Measurements from ENCODE around the gene ZNF454.

Gene ZNF454

DNA sequence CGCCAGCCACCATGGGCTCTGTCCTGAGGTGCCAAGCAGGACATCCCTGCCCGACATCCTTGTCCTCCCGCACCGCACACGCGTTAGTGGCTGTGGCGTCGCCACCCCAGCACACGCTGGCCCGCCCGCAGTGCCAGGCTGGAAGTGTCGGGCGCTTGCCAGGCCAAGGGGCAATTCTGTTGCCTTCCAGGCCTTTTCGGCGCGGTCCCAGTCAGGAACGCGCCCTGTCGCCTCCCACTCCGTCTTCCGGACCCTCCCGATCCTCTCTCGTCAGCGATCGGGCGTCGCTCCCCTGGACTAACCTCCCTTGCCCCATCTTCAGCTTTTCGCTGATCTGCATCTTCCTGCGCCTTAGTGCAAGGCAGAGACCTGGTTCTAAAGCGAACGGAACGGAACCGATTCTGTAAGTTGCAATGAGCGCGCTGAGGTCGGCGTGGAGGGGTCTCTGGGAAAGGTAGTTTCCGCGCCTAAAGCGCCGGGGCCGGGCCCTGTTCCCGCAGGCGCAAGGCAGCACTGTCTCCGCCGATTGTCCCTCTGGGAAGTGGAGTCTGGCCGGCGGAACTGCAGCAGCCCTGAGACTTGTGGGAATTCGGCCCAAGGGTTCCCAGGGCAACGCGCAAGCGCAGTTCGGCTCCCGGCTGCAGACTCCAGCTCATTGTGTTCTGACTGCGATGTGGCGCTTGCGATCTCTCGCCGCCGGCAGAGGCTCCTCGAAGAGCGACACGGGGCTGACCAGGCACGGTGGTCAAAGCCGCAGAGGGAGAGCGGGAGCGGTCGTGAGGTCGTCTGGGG is at the start of gene ZNF454:
Gene ZNF454 (plus strand): TSS at position 630 of the 792 bp plus-strand sequence. CDS start 1,594 bp downstream, outside the sequence.
- no peak for DNase-seq (ENCODE audit: low read depth)

DNA sequence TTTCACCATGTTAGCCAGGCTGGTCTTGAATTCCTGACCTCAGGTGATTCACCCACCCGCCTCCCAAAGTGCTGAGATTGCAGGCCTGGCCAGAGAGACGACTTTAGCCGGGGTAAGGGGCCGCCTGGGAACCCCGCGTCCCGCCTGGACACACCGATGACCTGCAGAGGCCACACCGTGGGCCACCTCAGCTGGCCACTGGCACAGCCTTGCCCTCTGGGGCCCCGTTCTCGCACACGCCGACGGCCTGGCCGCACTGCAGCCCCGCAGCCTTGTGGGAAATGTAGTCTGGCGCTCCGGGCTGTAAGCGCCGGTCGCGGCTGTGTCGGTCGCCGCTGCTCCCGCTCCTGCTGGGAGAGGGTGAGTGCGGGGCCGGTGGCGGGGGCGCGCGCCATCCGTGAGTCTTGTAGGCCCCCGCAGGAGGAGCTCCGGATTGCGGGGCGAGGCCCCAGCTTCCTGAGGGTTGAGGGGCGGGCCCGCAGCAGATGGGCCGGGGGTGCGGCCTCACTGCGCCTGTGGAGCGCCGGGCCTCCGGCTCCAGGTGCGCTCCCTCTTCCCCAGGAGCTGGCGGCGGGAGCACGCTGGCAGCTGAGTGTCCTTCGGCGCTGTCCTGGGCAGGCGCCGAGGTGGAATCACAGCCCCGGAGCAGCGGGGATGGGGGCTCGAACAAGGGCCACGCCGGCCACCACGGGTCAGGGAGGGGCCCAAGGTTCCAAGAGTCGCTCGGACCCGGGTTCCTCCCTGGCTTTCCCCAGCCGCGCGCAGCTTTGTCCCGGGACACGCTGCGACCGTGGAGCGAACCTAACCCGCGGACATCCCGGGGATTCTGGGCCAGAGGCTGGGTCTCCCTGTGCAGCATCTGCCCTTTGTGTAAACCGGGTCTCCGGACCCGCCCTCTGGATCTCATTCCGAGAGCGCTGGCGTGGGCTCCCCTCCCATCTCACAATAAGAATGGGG is 45.1 kb upstream of the ZNF454 start, which contains the start of gene ZFP2:
Gene ZFP2 (plus strand): TSS at position 299 of the 957 bp plus-strand sequence. CDS start 35,401 bp downstream, outside the sequence.
- peak; percentile 15 for DNase-seq (ENCODE audit: low read depth)

DNA sequence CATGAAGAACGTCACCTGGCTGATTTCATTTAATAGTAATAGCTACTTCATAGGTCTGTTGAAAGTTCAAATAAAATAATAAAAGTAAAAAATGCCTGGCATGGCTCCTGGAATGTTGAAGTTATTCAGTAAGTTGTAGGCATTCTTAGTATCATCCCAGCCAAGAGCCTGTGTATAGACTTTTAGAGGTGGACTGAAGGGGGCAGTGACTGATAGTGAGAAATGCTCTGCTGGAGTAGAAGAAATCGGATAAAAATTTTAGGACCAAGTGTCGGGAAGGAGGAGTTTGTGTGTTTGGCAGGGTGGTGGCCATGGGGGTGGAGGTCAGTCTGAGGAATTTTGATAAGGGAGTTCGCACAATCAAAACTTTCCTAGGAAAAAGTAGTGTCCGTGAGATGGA is 41.7 kb upstream of the ZNF454 start:
- DNase-seq (ENCODE audit: low read depth) = no peak

DNA sequence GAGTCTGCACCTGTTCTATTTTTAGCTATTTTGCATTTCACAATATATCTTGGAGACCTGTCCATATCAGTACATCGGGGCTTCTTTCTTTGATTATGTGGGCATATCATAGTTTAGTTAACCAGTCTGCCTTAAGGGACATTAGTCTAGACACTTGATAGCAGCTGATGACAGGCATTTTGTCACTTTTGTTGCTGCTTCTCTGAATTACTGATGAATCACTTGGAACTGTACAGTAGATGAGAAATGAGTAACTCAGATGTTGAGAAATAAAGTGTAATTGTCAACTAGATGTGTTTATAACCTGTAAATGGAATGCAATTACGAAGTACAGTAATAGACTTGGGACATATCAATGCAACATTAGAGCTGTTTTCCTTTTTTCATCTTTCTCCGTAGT is 38.1 kb upstream of the ZNF454 start:
- no peak for DNase-seq (ENCODE audit: low read depth)

DNA sequence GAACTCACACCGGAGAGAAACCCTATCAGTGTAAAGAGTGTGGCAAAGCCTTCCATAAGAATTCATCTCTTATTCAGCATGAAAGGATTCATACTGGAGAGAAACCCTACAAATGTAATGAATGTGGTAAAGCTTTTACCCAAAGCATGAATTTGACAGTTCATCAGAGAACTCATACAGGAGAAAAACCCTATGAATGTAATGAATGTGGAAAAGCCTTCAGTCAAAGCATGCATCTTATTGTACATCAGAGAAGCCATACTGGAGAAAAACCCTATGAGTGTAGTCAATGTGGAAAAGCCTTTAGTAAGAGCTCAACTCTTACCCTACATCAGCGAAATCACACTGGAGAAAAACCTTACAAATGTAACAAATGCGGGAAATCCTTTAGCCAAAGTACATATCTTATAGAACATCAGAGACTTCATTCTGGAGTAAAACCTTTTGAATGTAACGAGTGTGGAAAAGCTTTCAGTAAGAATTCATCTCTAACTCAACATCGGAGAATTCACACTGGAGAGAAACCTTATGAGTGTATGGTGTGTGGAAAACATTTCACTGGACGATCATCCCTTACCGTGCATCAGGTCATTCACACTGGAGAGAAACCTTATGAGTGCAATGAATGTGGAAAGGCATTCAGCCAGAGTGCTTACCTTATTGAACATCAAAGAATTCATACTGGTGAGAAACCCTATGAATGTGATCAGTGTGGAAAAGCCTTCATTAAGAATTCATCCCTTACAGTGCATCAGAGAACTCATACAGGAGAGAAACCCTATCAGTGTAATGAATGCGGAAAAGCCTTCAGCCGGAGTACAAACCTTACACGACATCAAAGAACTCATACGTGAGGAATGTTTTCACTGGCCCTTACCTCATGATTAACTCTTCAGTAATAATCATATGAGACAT is 8.9 kb upstream of the ZNF454 start:
- DNase-seq (ENCODE audit: low read depth) = no peak

DNA sequence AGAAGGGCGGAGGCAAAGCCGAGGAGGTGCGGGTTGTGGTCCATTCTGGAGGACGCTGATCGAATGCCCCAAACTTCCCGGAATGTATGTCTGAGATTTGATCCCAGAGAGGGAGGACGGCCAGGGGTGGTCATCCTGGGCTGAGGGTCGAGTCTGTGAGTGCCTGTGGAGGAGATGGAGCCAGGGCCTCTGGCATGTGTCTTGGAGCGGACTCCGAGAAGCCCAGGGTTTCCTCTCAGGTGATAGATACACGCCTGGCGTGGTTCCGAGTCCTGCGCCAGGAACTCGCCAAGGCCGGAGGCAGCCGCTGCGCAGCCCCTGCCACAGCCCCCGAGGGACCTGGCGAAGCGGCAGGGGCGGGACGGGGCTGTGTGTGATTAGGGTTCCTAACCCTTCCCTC is 363 bp downstream of the ZNF454 start:
- DNase-seq (ENCODE audit: low read depth) = no peak

DNA sequence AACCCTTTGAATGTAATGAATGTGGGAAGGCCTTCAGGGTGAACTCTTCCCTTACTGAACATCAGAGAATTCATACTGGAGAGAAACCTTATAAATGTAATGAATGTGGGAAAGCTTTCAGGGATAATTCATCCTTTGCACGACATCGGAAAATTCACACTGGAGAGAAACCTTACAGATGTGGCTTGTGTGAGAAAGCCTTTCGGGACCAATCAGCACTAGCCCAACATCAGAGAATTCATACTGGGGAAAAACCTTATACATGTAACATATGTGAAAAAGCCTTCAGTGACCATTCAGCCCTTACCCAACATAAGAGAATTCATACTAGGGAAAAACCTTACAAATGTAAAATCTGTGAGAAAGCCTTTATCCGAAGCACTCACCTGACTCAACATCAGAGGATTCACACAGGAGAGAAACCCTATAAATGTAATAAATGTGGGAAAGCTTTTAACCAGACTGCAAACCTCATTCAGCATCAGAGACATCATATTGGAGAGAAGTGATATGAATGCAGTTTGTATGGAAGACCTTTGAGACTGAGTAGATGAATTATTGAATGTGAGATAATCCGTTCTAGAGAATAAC is 24.6 kb downstream of the ZNF454 start:
- no peak for DNase-seq (ENCODE audit: low read depth)

DNA sequence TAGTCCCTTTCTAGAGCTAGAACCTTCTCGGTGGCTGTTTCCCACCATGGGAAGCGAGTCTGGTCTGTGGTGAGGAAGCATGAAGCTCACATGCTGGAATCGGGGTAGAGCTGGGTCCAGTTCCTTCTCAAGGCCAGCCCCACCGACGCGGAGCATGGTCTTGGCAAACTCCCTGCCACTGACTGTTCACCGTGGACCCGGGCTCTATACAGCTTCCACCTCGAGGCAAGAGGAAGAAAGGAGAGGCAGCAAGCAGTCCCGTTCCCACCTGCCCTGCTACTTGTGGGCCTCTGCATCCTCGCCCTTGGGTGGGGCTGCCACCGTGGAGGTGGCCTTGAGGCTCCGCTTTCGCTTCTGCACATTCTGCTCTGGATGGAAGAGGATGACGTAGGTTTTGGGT is 40.4 kb downstream of the ZNF454 start:
- DNase-seq (ENCODE audit: low read depth) = no peak

DNA sequence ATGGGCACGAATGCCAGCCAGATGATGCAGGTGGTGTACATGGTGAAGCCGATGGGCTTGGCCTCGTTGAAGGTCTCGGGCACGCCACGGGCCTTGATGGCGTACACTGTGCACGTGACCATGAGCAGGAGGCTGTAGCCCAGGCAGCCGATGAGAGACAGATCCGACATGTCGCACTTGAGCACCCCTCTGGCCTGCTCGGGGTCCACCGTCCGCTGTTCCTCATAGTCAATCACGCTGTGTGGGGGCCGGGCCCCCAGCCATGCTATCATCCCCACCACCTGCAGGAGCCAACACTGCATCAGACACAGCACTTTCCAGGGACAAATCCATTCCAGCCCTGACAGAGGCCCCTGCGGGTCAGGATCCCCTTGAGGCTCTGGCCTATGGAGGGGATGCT is 41.9 kb downstream of the ZNF454 start:
- no peak for DNase-seq (ENCODE audit: low read depth)

DNA sequence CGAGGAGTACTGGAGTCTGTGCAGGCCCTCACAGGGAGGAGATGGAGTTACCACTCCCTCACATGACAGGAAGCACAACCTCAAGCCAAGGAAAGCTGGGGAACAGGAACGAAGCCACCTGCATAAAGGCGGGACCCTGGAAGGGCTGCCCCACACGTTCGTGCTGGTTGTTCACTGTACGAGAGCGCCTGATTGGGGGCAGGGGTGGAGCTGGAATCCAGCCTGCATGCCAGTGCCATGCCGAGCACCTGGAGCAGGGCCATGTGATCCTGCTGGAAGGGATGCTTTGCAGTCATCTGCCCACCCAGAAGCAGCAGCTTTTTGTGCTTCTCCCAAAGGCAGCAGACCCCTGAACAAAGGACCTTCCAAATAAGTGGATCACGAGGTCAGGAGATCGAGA is 42.7 kb downstream of the ZNF454 start:
- DNase-seq (ENCODE audit: low read depth) = no peak

DNA sequence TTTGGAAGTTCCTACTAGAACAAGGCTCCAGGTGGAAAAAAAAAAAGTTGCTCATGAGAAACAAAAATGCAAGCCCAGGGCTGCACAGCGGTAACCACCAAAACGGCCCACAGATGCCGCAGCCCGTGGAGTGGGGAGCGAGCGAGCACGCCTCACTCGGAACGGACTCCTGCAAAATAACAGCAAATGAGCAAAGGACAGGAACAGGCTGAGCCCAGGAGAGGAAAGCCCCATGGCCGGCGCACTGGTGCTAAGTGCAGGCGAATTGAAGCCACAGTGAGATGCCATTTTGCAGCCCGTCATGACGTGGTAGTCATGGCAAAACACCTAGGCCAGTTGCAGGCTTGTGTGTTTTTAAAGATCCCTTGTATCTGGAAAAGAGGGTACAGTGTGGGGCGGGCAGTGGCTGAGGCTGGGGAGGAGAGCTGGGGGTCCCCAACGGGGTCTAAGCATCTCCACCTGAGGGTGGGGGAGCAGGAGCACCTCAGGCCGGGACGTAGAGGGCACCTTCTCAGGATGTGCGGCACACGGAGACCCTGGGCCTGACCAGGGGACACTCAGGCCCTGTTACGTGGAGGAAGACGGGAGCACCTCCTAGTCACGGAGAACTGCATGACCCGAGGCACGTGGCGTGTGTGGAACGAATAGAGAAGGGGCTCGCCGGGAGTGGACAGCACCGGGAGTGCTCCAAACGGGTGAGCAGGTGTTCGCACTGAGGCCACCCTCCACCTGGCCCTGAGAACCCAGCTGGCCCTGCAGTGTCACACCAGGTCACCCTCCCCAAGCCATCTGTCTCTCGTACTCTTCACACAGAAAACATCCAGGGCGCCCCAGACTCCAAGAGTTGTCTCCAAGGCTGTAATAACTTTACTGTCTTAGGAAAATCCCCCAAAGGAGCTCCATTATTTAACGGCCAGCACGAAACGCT is 43.4 kb downstream of the ZNF454 start:
- no peak for DNase-seq (ENCODE audit: low read depth)

DNA sequence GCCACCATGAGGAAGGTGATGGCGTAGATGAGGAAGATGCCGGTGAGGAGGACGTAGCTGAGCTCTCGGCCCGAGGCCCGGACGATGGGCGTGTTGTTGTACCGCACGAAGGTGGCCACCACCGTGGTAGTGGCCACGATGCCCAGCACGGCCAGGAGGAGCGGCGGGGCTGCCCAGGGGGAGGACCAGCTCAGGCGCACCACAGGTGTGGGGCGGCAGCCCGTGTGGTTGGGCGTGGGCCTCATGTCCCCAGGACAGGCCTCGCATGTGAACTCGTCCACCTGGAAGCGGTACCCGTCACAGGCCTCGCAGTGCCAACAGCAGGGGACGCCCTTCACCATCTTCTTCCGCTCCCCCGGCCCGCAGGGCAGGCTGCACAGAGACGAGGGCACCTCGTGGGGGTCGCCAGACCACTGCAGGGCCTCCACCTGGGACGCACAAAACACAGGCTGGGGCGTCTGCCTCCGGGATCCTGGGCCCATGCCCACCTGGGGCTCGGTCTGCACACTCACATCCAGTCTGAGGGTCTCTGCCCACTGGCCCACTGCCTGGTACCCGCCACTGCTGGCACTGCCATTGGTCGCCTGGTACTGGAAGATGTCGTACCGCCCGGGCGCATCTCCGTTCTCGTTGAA is 45.4 kb downstream of the ZNF454 start:
- DNase-seq (ENCODE audit: low read depth) = no peak

DNA sequence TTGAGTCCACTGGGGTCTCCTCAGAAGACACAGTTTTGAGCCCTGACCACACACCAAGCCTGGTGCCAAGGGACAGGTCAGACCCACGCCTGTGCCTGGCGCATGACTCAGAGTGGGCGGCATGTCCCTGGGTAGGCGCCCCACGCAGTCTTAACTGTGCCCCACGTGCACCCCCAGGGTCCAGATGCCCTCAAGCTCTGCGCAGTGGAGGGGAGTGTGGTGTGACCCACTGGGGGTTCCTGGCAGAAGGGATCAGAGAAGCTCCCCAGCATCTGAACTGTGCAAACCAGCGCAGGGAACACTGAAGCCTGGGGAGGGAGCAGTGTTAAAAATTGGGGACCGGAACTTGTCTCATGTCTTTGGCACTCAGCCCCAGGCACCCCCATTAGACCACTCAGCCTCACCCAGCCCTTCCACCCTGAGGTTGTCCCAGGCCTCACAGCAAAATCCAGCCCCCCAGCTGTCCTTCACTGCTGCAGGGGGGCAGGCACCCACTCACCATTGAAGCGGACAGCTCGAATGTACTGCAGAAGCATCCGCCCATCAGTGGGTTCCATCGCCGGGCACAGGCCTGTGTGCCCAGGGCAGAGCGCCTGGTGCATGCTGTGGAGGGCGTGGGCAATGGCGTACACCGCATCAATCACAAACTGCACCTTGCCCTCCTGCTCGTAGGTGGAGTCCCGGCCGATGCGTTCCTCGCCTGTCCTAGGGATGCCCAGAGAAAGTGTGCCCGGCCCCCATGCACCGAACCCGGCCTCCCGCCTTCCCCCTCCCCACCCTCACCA is 47.6 kb downstream of the ZNF454 start:
- DNase-seq (ENCODE audit: low read depth) = no peak

DNA sequence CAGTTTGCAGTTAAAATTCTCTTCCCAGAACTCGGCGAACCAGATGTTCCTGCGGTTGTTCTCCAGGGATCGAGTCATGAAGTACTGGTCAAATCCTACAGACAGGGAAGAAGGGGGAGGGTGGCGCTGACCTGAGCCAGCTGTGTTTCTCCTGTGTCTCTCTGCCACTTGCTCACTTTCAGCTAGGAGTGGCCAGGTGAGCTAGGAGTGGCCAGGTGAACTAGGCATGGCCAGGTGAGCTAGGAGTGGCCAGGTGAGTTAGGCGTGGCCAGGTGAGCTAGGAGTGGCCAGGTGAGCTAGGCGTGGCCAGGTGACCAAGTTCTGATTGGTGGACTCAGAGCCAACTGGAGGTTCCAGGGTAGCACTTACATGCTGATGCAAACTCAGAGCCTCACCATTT is 48.3 kb downstream of the ZNF454 start:
- DNase-seq (ENCODE audit: low read depth) = no peak

DNA sequence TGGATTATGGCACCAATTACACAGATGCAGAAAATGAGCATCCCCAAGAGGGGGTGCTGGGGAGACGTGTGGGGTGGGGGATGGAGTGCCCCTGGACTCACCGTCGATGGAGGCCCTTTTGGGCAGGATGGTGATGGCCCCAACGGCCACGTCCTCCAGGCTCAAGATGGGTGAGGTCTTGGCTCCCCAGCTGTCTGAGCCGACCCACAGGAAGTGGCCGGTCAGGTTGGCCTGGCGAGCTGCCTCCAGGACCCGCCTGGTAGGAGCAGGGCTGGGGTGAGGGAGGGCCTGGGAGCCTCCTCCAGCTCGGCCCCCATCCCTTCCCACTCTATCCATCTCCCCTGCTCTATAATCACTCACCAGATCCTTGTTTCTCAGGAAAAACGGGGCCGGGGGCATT is 49.5 kb downstream of the ZNF454 start:
- no peak for DNase-seq (ENCODE audit: low read depth)

DNA sequence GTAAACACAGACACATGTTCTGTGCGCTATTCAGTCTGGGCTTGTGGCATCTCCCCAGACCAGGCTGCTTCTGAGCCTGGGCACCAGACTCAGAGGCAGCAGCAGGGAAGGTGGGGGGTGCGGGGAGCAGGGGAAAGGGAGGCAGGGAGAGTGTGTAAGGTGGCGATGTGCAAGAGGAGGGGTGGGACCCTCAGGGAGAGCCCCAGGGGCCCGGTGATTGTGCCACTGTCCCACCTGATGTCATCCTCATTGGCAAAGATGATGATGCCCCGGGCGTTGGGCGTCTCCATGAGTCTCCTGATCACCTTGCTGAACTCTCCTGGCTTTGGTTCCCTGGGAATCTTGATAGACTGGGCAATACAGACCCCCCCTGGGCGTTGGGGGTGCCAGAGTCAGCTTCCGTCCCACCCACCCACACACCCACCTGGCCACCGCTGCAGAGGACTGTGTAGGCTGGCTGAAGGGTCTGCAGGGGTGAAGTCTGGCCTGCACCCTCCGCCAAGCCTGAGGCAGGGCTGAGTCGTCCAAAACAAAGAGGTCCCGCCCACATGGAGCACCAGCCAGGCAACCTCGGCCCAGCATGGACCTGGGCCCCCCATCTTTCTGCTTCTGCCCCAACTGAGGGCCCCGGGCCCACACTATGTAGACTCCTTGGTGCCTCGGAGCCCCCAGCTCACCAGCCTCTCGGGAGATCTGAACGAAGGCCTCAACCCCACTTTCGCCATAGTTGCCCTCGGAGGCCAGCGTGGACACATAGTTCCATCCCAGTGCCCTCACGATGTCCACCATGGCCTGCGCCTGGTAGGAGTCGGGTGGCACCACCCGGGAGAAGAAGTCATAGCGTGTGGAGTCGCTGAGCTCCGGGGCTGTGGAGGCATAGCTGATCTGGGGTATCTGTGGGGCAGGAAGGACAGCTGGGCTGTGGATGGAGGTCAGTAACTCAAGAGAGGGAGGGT is 50.5 kb downstream of the ZNF454 start:
- no peak for DNase-seq (ENCODE audit: low read depth)

DNA sequence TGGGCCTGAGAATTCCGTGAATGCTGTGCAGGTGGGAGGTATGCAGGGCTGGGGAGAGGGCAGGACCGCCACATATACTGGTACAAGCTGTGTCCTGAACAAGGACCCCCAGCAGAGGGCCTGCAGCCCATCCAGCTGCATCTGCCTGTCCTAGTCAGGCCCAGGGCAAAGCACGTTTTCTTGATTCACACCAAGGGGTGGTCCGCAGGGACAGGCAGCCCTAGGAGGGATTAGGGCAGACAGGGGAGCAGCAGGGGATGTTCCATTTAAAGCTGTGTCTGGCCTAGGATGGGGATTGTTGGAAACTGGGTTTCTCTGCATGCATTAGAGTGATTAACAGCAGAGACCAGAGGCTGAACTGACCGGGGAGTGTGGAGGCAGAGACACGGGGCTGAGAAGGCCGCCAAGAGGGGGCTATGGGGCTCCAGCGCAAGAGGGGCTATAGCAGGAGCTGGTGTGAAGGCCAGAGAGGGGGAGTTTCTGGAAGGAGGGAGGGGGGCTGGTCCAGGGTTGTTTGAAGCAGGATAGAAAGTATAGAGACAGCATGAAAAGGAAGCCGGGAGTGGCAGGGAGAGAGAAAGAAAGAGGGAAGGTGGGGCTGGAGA is 51.4 kb downstream of the ZNF454 start:
- no peak for DNase-seq (ENCODE audit: low read depth)
